Mesodermal cell (in vitro differentiated cells): Measurements from ENCODE around the gene CHAT.

Experiments used
- H3K27ac ChIP-seq: 2 replicates; pipeline ENCODE4 v1.7.0; 2013; ENCODE audit warnings: mild to moderate bottlenecking, low read depth, low read length, moderate library complexity; ENCODE audit not compliant: severe bottlenecking
- H3K36me3 ChIP-seq: 2 replicates; pipeline ENCODE4 v1.7.1; 2013; ENCODE audit warnings: mild to moderate bottlenecking, low read length, moderate library complexity; ENCODE audit not compliant: control insufficient read depth, insufficient read depth
- H3K4me1 ChIP-seq: one replicate; pipeline ENCODE4 v1.7.1; 2013; ENCODE audit warnings: mild to moderate bottlenecking, low read length; ENCODE audit not compliant: insufficient read depth, control insufficient read depth, poor library complexity, severe bottlenecking
- H3K4me3 ChIP-seq: 2 replicates; pipeline ENCODE4 v1.7.0; 2013; ENCODE audit warnings: low read length, control low read depth, mild to moderate bottlenecking; ENCODE audit not compliant: insufficient read depth, poor library complexity, severe bottlenecking; ENCODE audit errors: extremely low read depth
- H3K9me3 ChIP-seq: 2 replicates; pipeline ENCODE4 v1.7.1; 2013; ENCODE audit warnings: mild to moderate bottlenecking, low read length, moderate library complexity; ENCODE audit not compliant: control insufficient read depth
- WGBS, 2 experiments: methylation state at CpG; one replicate each; pipeline ENCODE4 v1.1.5; 2013; ENCODE audit warnings: missing lambda C conversion rate in 2 of 2; ENCODE audit not compliant: insufficient coverage in 2 of 2; 5-methylcytosine and 5-hydroxymethylcytosine counted together

Gene CHAT

GRCh38 chr10:49606981-49607535, 6.8 kb upstream of the CHAT start:
- H3K4me1 ChIP-seq, result no peaks in the 10 kb centered on the region
- no peaks in the 10 kb centered on the region for H3K9me3 ChIP-seq
- H3K27ac ChIP-seq, result no peak overlapping the region
- 5 to 10% methylated on average over 10 to 18 of the region's 22 CpGs for WGBS, 2 experiments
- no peaks in the 10 kb centered on the region for H3K36me3 ChIP-seq
- H3K4me3 ChIP-seq, result no peak overlapping the region

GRCh38 chr10:49608166-49609005, 5.5 kb upstream of the CHAT start:
- WGBS, 2 experiments, result 5 to 10% methylated on average over 10 to 12 of the region's 14 CpGs
- H3K4me1 ChIP-seq, result no peaks in the 10 kb centered on the region

DNA sequence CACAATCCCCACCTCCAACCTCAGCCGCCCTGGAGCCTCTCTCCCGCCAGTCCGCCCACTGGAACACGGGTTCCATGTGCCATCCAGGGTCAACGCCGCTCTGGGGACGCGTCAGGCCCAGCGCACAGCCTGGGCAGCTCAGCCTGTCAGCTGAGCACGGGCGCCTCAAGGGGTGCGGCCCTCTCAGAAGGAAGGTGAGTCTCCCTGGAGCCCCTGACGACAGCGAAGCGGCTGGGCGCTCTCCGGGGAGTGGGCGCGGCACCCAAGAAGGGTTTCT, 4.9 kb upstream of the CHAT start:
- WGBS, 2 experiments, result 0 to 1% methylated on average over 16 to 19 of the region's 19 CpGs
- Histone ChIP-seq H3K36me3 (no peaks in the 10 kb centered on the region), H3K4me1 (no peaks in the 10 kb centered on the region), H3K4me3 (no peak overlapping the region), H3K27ac (no peak overlapping the region), H3K9me3 (no peaks in the 10 kb centered on the region)

More at GRCh38 chr10:49608166-49609005, 5.5 kb upstream of the CHAT start:
- no peak overlapping the region for H3K4me3 ChIP-seq
- H3K36me3 ChIP-seq, result no peaks in the 10 kb centered on the region
- H3K9me3 ChIP-seq, result no peaks in the 10 kb centered on the region
- no peak overlapping the region for H3K27ac ChIP-seq

- peak overlapping the region; percentile 30 for H3K4me3 ChIP-seq
- WGBS, 2 experiments, result 0 to 1% methylated on average over 33 to 50 of the region's 62 CpGs
- no peaks in the 10 kb centered on the region for H3K4me1 ChIP-seq
- no peaks in the 10 kb centered on the region for H3K36me3 ChIP-seq
- H3K9me3 ChIP-seq, result no peaks in the 10 kb centered on the region
- H3K27ac ChIP-seq, result no peak overlapping the region
These were observed 4.3 kb upstream of the CHAT start for GRCh38 chr10:49609283-49610113.

GRCh38 chr10:49610114-49610457, 3.8 kb upstream of the CHAT start, which contains the start of gene SLC18A3:
SLC18A3 (plus strand) TSS chr10:49610310; CDS start chr10:49610741, 431 bp downstream.
- Histone ChIP-seq H3K27ac (no peak within 1 kb of the TSS), H3K4me3 (peak within 1 kb of the TSS; percentile 30), H3K4me1 (no peaks in the 10 kb centered on the region), H3K36me3 (no peaks in the 10 kb centered on the region), H3K9me3 (no peaks in the 10 kb centered on the region)
- 0 to 1% methylated on average over 25 to 42 of the region's 43 CpGs for WGBS, 2 experiments

- Histone ChIP-seq H3K4me1 (no peaks in the 10 kb centered on the region), H3K36me3 (no peaks in the 10 kb centered on the region), H3K9me3 (no peaks in the 10 kb centered on the region), H3K4me3 (peak overlapping the region; percentile 30), H3K27ac (no peak overlapping the region)
- 3 to 5% methylated on average over 64 of the region's 72 CpGs for WGBS, 2 experiments
These were observed 3.2 kb upstream of the CHAT start for GRCh38 chr10:49610458-49611165.

- H3K36me3 ChIP-seq, result no peaks in the 10 kb centered on the region
- no peaks in the 10 kb centered on the region for H3K4me1 ChIP-seq
- H3K4me3 ChIP-seq, result no peak overlapping the region
- no peak overlapping the region for H3K27ac ChIP-seq
- WGBS, 2 experiments, result 7 to 9% methylated on average over 57 to 63 of the region's 63 CpGs
- H3K9me3 ChIP-seq, result no peaks in the 10 kb centered on the region
These were observed 2.5 kb upstream of the CHAT start for GRCh38 chr10:49611166-49611815.

DNA sequence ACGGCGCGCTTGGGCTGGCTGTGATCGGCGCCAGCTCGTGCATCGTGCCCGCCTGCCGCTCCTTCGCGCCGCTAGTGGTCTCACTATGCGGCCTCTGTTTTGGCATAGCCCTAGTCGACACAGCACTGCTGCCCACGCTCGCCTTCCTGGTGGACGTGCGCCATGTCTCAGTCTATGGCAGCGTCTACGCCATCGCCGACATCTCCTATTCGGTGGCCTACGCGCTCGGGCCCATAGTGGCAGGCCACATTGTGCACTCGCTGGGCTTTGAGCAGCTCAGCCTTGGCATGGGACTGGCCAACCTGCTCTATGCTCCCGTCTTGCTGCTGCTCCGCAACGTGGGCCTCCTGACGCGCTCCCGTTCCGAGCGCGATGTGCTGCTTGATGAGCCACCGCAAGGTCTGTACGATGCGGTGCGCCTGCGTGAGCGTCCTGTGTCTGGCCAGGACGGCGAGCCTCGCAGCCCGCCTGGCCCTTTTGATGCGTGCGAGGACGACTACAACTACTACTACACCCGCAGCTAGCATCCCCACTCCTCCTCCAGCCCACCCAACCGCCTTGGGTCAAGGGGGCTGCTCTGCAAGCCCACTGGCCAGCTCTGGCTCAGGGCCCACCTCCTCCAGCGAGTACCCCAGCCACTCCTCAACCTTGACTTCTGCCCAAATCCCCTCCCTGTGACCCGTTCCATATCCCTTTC, 1.9 kb upstream of the CHAT start:
- H3K27ac ChIP-seq, result no peak overlapping the region
- H3K9me3 ChIP-seq, result no peaks in the 10 kb centered on the region
- no peaks in the 10 kb centered on the region for H3K36me3 ChIP-seq
- no peak overlapping the region for H3K4me3 ChIP-seq
- 16% methylated on average over 39 to 51 of the region's 53 CpGs for WGBS, 2 experiments
- no peaks in the 10 kb centered on the region for H3K4me1 ChIP-seq

- Histone ChIP-seq H3K9me3 (no peaks in the 10 kb centered on the region), H3K27ac (no peak overlapping the region), H3K4me1 (no peaks in the 10 kb centered on the region), H3K4me3 (no peak overlapping the region), H3K36me3 (no peaks in the 10 kb centered on the region)
- 1 to 6% methylated on average over 19 to 22 of the region's 29 CpGs for WGBS, 2 experiments
These were observed 1.2 kb upstream of the CHAT start for GRCh38 chr10:49612513-49613164.
